Stimulated activated CD4-positive, alpha-beta T cell treated with anti-CD3 and anti-CD28 coated beads, Interleukin-12 subunit alpha, Interleukin-12 subunit beta, amount 100 ng/mL, for 48 hours (primary cell): ENCODE results near the gene LDLRAD4.

Experiments used
- DNase-seq, 3 donors: peaks; one replicate each; pipeline ENCODE4 v3.0.0-alpha.2; 2020; ENCODE audit warnings: low read depth in 2 of 3, low spot score in 1 of 3

Gene LDLRAD4

GRCh38 chr18:13366962-13367892, 148.7 kb downstream of the LDLRAD4 start:
- no peak for DNase-seq

GRCh38 chr18:13368080-13368813, 149.7 kb downstream of the LDLRAD4 start:
- no peak for DNase-seq

GRCh38 chr18:13369353-13369752, 150.8 kb downstream of the LDLRAD4 start:
- DNase-seq = no peak

GRCh38 chr18:13369756-13370510, 151.4 kb downstream of the LDLRAD4 start:
- no peak for DNase-seq

- no peak for DNase-seq
These were observed 152.6 kb downstream of the LDLRAD4 start for GRCh38 chr18:13370995-13371625.

GRCh38 chr18:13371689-13372418, 153.3 kb downstream of the LDLRAD4 start:
- no peak for DNase-seq

GRCh38 chr18:13372531-13372951, 154.0 kb downstream of the LDLRAD4 start:
- no peak for DNase-seq

- no peak for DNase-seq
These were observed 155.5 kb downstream of the LDLRAD4 start for GRCh38 chr18:13374096-13374467.

GRCh38 chr18:13374468-13375301, 156.1 kb downstream of the LDLRAD4 start:
- no peak for DNase-seq

GRCh38 chr18:13375302-13376255, 157.0 kb downstream of the LDLRAD4 start:
- peak; percentile 70 to 74 (median 73) for DNase-seq

GRCh38 chr18:13376298-13376840, 157.8 kb downstream of the LDLRAD4 start:
- peak in 1 of 3 donors; percentile 44 for DNase-seq

GRCh38 chr18:13376841-13377351, 158.3 kb downstream of the LDLRAD4 start:
- peak; percentile 53 to 69 (median 60) for DNase-seq

- peak in 1 of 3 donors; percentile 40 for DNase-seq
These were observed 158.9 kb downstream of the LDLRAD4 start for GRCh38 chr18:13377496-13377895.

GRCh38 chr18:13378150-13378549, 159.6 kb downstream of the LDLRAD4 start:
- DNase-seq = no peak

- DNase-seq = no peak
These were observed 160.7 kb downstream of the LDLRAD4 start for GRCh38 chr18:13379062-13379865.

- no peak for DNase-seq
These were observed 161.6 kb downstream of the LDLRAD4 start for GRCh38 chr18:13379930-13380690.
